Right forelimb (tissue), 1 donor: Measurements from ENCODE around the gene CD38.

Experiments used
- DNase-seq: peaks from one replicate; pipeline ENCODE4 v3.0.0-alpha.2; 2018

CD38 gene

DNA sequence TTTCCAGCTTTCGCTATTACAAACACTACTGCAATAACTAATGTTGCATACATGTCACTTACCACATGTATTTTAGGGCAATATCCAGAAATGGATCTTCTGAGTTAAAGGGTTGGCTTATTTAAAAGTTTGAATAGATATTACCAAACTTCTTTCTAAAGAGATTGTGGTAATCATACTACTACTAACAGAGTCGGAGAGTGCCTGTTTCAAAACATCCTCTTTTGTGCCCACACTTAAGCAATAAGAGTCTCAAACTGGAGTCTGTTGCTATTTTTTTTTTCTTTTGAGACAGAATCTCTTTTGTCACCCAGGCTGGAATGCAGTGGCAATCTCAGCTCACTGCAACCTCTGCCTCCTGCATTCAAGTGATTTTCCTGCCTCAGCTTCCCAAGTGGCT, 124.6 kb downstream of the CD38 start:
- no peak for DNase-seq
